MCF 10A (cell line): ENCODE results near the gene CENPX. TPM values are rescaled to one million over a fixed set of nuclear protein-coding genes. Genes with fewer than 3 reads are reported as not detected.

ENCODE experiments used
- BruUV-seq: library from RNA; stranded (reverse); fragments of 400-500 nt; replicated peaks from 2 replicates; lab custom pipeline; 2021; lab: Mats Ljungman, UMichigan
- CTCF ChIA-PET: fragments of 300-600 bp; sonication (Branson Sonifier 250); formaldehyde crosslinking; extraction: SDS; loops from one replicate; lab custom pipeline; 2021; ENCODE audit warnings: antibody characterized with exemption, inconsistent platforms; lab: Yijun Ruan, JAX
- POLR2A ChIA-PET: fragments of 300-600, 350-650 bp; sonication (Branson Sonifier 250); formaldehyde crosslinking; extraction: SDS; loops from one replicate; lab custom pipeline; 2020; ENCODE audit warnings: antibody characterized with exemption, inconsistent platforms; lab: Yijun Ruan, JAX
- DNase-seq: peaks from one replicate; pipeline ENCODE4 v3.0.0-alpha.2; 2018; ENCODE audit not compliant: unreplicated experiment
- H3K27ac Mint-ChIP-seq: one replicate; pipeline ENCODE4 v1.8.0; 2022; ENCODE audit warnings: mild to moderate bottlenecking, low read depth, mixed read lengths; ENCODE audit not compliant: unreplicated experiment
- H3K27me3 Mint-ChIP-seq: one replicate; pipeline ENCODE4 v1.8.0; 2022; ENCODE audit warnings: mixed read lengths; ENCODE audit not compliant: insufficient read depth, unreplicated experiment
- H3K36me3 Mint-ChIP-seq: one replicate; pipeline ENCODE4 v1.8.0; 2022; ENCODE audit warnings: mild to moderate bottlenecking, moderate library complexity, mixed read lengths; ENCODE audit not compliant: insufficient read depth, unreplicated experiment
- H3K4me1 Mint-ChIP-seq: one replicate; pipeline ENCODE4 v1.8.0; 2022; ENCODE audit warnings: mixed read lengths; ENCODE audit not compliant: insufficient read depth, unreplicated experiment
- H3K4me3 Mint-ChIP-seq: one replicate; pipeline ENCODE4 v1.8.0; 2022; ENCODE audit warnings: mild to moderate bottlenecking, moderate library complexity, mixed read lengths; ENCODE audit not compliant: unreplicated experiment
- H3K9me3 Mint-ChIP-seq: one replicate; pipeline ENCODE4 v1.8.0; 2022; ENCODE audit warnings: mixed read lengths; ENCODE audit not compliant: unreplicated experiment
- intact Hi-C: fragments of 100-400 bp; cut with micrococcal nuclease; formaldehyde crosslinking; loops from 2 replicates; pipeline ENCODE4 v1.14.1; 2022
- total RNA-seq: library from RNA; stranded (reverse); gene quantifications from 2 replicates; pipeline ENCODE4 v1.2.3, GENCODE V29; 2022
- TF ChIP-seq, protein P1 (sequence below): fragments of 200-600 bp; IDR thresholded peaks from one replicate; pipeline ENCODE4 v1.8.0; 2022; ENCODE audit warnings: antibody characterized with exemption, mild to moderate bottlenecking; ENCODE audit not compliant: unreplicated experiment

CENPX gene
- total RNA-seq, 1 experiment from 2014 or later = 35.6 TPM

DNA sequence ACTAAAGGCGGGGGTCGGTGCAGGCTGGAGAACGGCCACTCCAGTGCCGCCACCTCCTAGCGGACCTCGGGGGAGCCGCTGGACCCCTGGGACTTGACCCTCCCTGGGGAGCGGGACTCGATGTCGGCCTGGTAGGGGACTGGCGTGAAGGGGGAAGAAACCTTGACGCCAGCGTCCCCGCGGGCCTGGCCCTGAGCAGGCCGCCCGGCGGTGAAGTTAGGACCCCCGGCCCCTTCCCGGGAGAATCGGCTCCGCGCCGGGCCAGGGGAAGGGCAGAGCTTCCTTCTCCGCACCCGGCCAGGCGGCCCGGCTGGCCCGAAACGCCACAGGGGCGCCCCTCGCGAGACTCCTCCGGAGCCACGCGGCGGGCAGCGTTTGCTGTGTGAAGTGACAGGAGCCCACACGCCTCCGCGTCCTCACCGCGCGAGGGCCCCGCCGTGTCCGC lies 42.5 kb upstream of the CENPX start:
- POLR2A ChIA-PET = interaction anchor here (0.5 to 4.0 kb wide), 17 partner anchors 11 to 363 kb away, joined by 3 to 15 read pairs (median 4); partner anchors contain the start of genes CENPX, DCXR, FASN and GPS1
- intact Hi-C loops = no loop called here
- H3K4me1 Mint-ChIP-seq = no peaks in the 10 kb centered on the region
- H3K27ac Mint-ChIP-seq = peak overlapping the region; percentile 83
- H3K4me3 Mint-ChIP-seq = peak overlapping the region; percentile 70
- TF ChIP-seq, protein P1, sequence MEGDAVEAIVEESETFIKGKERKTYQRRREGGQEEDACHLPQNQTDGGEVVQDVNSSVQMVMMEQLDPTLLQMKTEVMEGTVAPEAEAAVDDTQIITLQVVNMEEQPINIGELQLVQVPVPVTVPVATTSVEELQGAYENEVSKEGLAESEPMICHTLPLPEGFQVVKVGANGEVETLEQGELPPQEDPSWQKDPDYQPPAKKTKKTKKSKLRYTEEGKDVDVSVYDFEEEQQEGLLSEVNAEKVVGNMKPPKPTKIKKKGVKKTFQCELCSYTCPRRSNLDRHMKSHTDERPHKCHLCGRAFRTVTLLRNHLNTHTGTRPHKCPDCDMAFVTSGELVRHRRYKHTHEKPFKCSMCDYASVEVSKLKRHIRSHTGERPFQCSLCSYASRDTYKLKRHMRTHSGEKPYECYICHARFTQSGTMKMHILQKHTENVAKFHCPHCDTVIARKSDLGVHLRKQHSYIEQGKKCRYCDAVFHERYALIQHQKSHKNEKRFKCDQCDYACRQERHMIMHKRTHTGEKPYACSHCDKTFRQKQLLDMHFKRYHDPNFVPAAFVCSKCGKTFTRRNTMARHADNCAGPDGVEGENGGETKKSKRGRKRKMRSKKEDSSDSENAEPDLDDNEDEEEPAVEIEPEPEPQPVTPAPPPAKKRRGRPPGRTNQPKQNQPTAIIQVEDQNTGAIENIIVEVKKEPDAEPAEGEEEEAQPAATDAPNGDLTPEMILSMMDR = no peak
- CTCF ChIA-PET = interaction anchor here (0.8 to 1.4 kb wide), 2 partner anchors 86 to 106 kb away, joined by 3 to 4 read pairs; no protein-coding TSS in a partner anchor
- BruUV-seq = no TSS peak
- DNase-seq = no peak
- no peaks in the 10 kb centered on the region for H3K27me3 Mint-ChIP-seq
- peaks cover 13% of the 10 kb centered on the region for H3K36me3 Mint-ChIP-seq
- H3K9me3 Mint-ChIP-seq = no peaks in the 10 kb centered on the region

DNA sequence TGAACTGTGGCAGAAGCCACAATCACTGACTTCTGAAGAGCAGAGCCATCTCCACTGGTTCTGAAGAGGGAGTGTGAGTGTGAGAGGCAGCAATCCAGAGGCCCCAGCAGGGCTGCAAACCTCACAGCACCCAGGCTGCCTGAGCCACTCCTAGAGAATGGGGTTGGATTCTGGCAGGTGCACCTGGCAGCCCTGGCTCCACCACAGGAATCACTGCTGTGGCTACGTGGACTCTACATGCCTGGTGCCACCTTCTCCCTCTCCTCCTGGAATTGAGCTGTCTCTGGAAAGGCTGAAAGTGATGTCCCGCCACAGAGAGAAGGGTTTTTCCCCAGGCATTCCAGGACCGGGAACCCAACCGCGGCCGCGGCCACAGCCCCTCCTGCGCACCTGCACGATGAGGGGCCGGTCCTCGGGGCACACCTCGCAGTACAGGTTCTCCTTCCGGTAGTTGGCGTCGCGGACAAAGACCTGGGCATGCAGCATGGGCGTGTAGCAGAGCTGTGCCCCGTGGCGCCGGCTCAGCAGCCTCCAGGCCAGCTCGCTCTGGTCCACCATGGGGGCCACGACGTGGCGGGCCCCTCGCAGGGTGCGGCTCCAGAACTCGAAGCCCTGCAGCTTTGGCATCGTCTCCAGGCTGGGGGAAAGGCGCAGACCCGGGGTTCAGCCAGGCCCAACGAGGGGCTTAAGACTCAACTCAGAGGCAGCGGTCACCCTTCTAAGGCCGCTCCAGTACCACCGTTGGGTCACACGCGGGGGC lies 41.9 kb upstream of the CENPX start:
- Mint-ChIP-seq H3K4me1 (no peaks in the 10 kb centered on the region), H3K27ac (peak overlapping the region; percentile 27), H3K9me3 (no peaks in the 10 kb centered on the region), H3K36me3 (peaks cover 17% of the 10 kb centered on the region), H3K27me3 (no peaks in the 10 kb centered on the region), H3K4me3 (peak overlapping the region; percentile 70)
- BruUV-seq = TSS peak; percentile 41
- ChIA-PET CTCF (interaction anchor here (0.6 to 0.8 kb wide), 3 partner anchors 15 to 87 kb away, joined by 3 to 4 read pairs (median 3); no protein-coding TSS in a partner anchor), POLR2A (interaction anchor here (0.5 to 4.0 kb wide), 14 partner anchors 10 to 121 kb away, joined by 3 to 15 read pairs (median 3); partner anchors contain the start of genes CENPX, DCXR, FASN and GPS1)
- TF ChIP-seq, protein P1 = no peak
- intact Hi-C loops = no loop called here
- peak; percentile 29 for DNase-seq

DNA sequence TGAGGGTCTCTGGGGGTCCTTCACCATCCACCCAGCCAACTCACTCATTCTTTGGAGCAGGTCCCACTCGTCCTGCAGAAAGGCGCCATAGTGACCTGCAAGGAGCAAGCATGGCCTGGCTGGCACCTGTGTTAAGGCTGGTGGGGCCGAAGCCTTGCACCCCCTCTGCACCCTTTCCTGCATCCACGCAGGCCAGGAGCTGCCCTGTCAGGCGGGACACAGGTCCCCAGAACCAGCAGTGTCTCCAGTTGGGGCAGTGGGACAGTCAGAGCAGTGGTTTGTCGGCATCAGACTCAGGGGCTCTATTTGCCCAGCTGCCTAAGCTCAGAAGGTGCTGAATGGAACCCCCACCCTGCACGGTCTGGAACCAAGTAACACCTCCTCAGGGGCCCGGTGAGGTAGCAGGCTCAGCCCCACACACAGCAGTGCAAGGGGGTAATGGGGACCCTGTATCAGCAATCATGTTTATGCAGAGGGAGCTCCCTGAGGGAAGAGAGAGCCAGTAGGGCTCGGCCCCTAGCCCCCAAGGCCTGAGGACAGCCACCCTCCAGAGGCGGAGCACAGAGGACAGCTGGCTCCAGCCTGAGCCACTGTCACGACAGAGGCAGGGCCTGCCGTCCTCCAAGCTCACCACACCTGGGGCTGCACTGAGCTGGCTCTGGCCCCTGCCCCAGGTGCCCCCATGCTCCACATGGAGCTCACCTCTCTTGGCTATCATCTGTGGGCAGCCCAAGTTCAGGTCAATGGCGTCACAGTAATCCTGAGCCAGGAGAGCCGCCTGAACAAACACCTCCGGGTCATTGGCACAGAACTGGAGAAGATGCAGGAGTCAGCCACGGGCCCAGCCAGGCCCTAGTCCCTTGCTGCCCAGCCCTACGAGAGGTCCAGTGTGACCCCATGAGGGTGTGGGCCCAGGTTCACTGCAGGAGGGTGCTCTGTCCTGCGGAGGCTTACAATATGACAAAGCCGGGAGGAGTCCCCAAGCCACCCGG lies 41.0 kb upstream of the CENPX start:
- peak overlapping the region; percentile 27 for H3K27ac Mint-ChIP-seq
- TF ChIP-seq, protein P1 = no peak
- no peak for DNase-seq
- no peaks in the 10 kb centered on the region for H3K9me3 Mint-ChIP-seq
- H3K36me3 Mint-ChIP-seq = peaks cover 17% of the 10 kb centered on the region
- no TSS peak for BruUV-seq
- intact Hi-C loops = no loop called here
- CTCF ChIA-PET = interaction anchor here (0.6 to 1.1 kb wide), 2 partner anchors 16 to 72 kb away, joined by 3 to 5 read pairs; no protein-coding TSS in a partner anchor
- POLR2A ChIA-PET = interaction anchor here (0.7 to 4.0 kb wide), 5 partner anchors 10 to 41 kb away, joined by 3 to 15 read pairs (median 4); partner anchors contain the start of genes FASN, GPS1, RAC3 and RFNG
- H3K4me1 Mint-ChIP-seq = no peaks in the 10 kb centered on the region
- H3K4me3 Mint-ChIP-seq = peak overlapping the region; percentile 70
- no peaks in the 10 kb centered on the region for H3K27me3 Mint-ChIP-seq
